Measurements from ENCODE around the gene WDR59. TPM values are rescaled to one million over a fixed set of nuclear protein-coding genes. Genes with fewer than 3 reads are reported as not detected.
"Not testable (repeated sequence)": the region's sequence is repeated elsewhere in the genome, so short reads cannot be mapped to it uniquely, and the experiment has no call there.

The WDR59 gene
- total and polyA plus RNA-seq, 7 donors: 6.2 to 40.7 (median 20.3) TPM

GRCh38 chr16:74991268-74991592 lies 6.3 kb upstream of the WDR59 start:
- H3K27me3 ChIP-seq: no peaks in the 10 kb centered on the region
- no peaks in the 10 kb centered on the region for H3K4me1 ChIP-seq
- 42 to 81% methylated on average over 5 of the region's 5 CpGs for WGBS, 2 donors
- H3K9me3 ChIP-seq: no peaks in the 10 kb centered on the region
- H3K36me3 ChIP-seq: no peaks in the 10 kb centered on the region
- intact Hi-C loops (cut with DNase I): no loop called here
- no peak overlapping the region for H3K4me3 ChIP-seq
- peak overlapping the region in 1 of 4 donors; percentile 19 for H3K27ac ChIP-seq
- DNase-seq: no peak
- TF ChIP-seq, protein P1, sequence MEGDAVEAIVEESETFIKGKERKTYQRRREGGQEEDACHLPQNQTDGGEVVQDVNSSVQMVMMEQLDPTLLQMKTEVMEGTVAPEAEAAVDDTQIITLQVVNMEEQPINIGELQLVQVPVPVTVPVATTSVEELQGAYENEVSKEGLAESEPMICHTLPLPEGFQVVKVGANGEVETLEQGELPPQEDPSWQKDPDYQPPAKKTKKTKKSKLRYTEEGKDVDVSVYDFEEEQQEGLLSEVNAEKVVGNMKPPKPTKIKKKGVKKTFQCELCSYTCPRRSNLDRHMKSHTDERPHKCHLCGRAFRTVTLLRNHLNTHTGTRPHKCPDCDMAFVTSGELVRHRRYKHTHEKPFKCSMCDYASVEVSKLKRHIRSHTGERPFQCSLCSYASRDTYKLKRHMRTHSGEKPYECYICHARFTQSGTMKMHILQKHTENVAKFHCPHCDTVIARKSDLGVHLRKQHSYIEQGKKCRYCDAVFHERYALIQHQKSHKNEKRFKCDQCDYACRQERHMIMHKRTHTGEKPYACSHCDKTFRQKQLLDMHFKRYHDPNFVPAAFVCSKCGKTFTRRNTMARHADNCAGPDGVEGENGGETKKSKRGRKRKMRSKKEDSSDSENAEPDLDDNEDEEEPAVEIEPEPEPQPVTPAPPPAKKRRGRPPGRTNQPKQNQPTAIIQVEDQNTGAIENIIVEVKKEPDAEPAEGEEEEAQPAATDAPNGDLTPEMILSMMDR (IDR thresholded peaks at IDR 0.05): no peak
- TF ChIP-seq POLR2AphosphoS5 (IDR thresholded peaks at IDR 0.05): no peak
- TF ChIP-seq EP300 (IDR thresholded peaks at IDR 0.05): no peak
- no peak for TF ChIP-seq POLR2A (IDR thresholded peaks at IDR 0.05)

- no peaks in the 10 kb centered on the region for H3K27me3 ChIP-seq
- WGBS, 2 donors: 93 to 95% methylated on average over 10 of the region's 10 CpGs
- no peak overlapping the region for H3K27ac ChIP-seq
- DNase-seq: no peak
- no peaks in the 10 kb centered on the region for H3K36me3 ChIP-seq
- no peak overlapping the region for H3K4me3 ChIP-seq
- TF ChIP-seq, protein P1 (IDR thresholded peaks at IDR 0.05): no peak
- no peak for TF ChIP-seq EP300 (IDR thresholded peaks at IDR 0.05)
- no peak for TF ChIP-seq POLR2AphosphoS5 (IDR thresholded peaks at IDR 0.05)
- no peak for TF ChIP-seq POLR2A (IDR thresholded peaks at IDR 0.05)
- intact Hi-C loops (cut with DNase I): no loop called here
- no peaks in the 10 kb centered on the region for H3K9me3 ChIP-seq
- H3K4me1 ChIP-seq: no peaks in the 10 kb centered on the region
Measured at GRCh38 chr16:74990832-74991231, 5.9 kb upstream of the WDR59 start.

GRCh38 chr16:74989864-74990263 lies 4.9 kb upstream of the WDR59 start:
- H3K27ac ChIP-seq, H3K4me1 ChIP-seq, H3K4me3 ChIP-seq, H3K9me3 ChIP-seq, DNase-seq, H3K36me3 ChIP-seq, H3K27me3 ChIP-seq: not testable (repeated sequence)
- WGBS, 2 donors: 90 to 96% methylated on average over 3 of the region's 3 CpGs
- intact Hi-C loops (cut with DNase I): loop anchor here (10.0 kb wide), 1 partner anchor 245 kb away; no protein-coding TSS in a partner anchor

DNA sequence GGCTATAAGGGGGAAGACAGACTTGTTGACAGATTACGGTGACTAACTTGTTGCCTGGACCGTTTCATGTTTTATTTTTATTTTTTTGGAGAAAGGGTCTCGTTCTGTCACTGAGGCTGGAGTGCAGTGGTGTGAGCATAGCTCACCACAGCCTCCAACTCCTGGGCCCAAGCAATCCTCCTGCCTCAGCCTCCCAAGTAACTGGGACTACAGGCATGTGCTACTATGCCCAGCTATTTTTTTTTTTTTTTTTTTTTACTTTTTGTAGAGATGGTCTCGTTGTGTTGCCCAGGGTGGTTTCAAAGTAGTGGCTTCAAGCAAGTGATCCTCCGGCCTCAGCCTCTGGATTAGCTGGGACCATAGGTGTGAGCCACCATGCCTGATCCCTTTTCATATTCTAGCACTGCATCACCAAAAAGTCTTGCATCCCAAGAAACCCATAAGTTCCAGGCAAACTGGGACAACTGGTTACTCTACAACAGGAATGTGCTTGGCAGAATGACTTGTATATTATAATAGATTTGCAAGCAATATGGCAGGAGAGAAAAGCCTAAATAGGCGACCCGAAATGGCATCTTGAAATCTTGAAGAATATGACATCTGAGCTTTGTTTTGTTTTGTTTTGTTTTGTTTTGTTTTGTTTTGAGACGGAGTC lies 2.2 kb upstream of the WDR59 start:
- no peaks in the 10 kb centered on the region for H3K36me3 ChIP-seq
- no peaks in the 10 kb centered on the region for H3K9me3 ChIP-seq
- no peak overlapping the region for H3K27ac ChIP-seq
- H3K4me1 ChIP-seq: peaks cover 0 to 23% (median 16%) of the 10 kb centered on the region in 4 donors
- no peaks in the 10 kb centered on the region for H3K27me3 ChIP-seq
- intact Hi-C loops (cut with DNase I): loop anchor here (10.0 kb wide), 1 partner anchor 248 kb away; no protein-coding TSS in a partner anchor
- H3K4me3 ChIP-seq: no peak overlapping the region
- 74 to 91% methylated on average over 8 of the region's 8 CpGs for WGBS, 2 donors
- no peak for DNase-seq
- TF ChIP-seq, protein P1 (IDR thresholded peaks at IDR 0.05): no peak
- no peak for TF ChIP-seq POLR2AphosphoS5 (IDR thresholded peaks at IDR 0.05)
- no peak for TF ChIP-seq POLR2A (IDR thresholded peaks at IDR 0.05)
- no peak for TF ChIP-seq EP300 (IDR thresholded peaks at IDR 0.05)

GRCh38 chr16:74984194-74984528 lies 762 bp downstream of the WDR59 start:
- 18 to 32% methylated on average over 13 of the region's 13 CpGs for WGBS, 2 donors
- intact Hi-C loops (cut with DNase I): loop anchor here (10.0 kb wide), 1 partner anchor 251 kb away; no protein-coding TSS in a partner anchor
- Histone ChIP-seq H3K27ac (peak overlapping the region in 3 of 4 donors; percentile 77 to 88 (median 83)), H3K4me3 (peak overlapping the region; percentile 69 to 99 (median 84)), H3K36me3 (no peaks in the 10 kb centered on the region), H3K9me3 (no peaks in the 10 kb centered on the region), H3K4me1 (peaks cover 0 to 23% (median 16%) of the 10 kb centered on the region in 4 donors), H3K27me3 (no peaks in the 10 kb centered on the region)
- DNase-seq: no peak
- TF ChIP-seq POLR2A (IDR thresholded peaks at IDR 0.05) (no peak), POLR2AphosphoS5 (IDR thresholded peaks at IDR 0.05) (no peak), EP300 (IDR thresholded peaks at IDR 0.05) (no peak)
- TF ChIP-seq, protein P1 (IDR thresholded peaks at IDR 0.05): no peak
